Measurements from ENCODE around the gene SLCO2B1. TPM values are rescaled to one million over a fixed set of nuclear protein-coding genes. Genes with fewer than 3 reads are reported as not detected.
A peak's percentile ranks its signal among the peaks of the same experiment; 100 is the strongest.

SLCO2B1 gene
- total and polyA plus RNA-seq, 2 experiments from 2014 or later, result not detected

GRCh38 chr11:75212411-75212810 lies 61.5 kb downstream of the SLCO2B1 start:
- Histone ChIP-seq H3K4me2 (no peak overlapping the region), H4K20me1 (replicated peaks; ENCODE audit: insufficient read depth) (peaks cover 3% of the 10 kb centered on the region; the same call in 1 of the 2 replicates), H3K27me3 (ENCODE audit: insufficient read depth) (no peaks in the 10 kb centered on the region), H3K4me3 (no peak overlapping the region), H3K9me2 (ENCODE audit: insufficient read depth) (no peaks in the 10 kb centered on the region), H3K4me1 (ENCODE audit: insufficient read depth) (no peaks in the 10 kb centered on the region), H3K27ac (ENCODE audit: low read depth) (no peak overlapping the region), H3F3A (replicated peaks; ENCODE audit: low read depth) (no peaks in the 10 kb centered on the region), H2AFZ (no peak overlapping the region), H3K79me2 (replicated peaks; ENCODE audit: insufficient read depth) (no peaks in the 10 kb centered on the region), H3K36me3 (ENCODE audit: insufficient read depth) (no peaks in the 10 kb centered on the region)
- H3K27me3 Mint-ChIP-seq (ENCODE audit: insufficient read depth, low read depth, poor library complexity), result peaks cover 2% of the 10 kb centered on the region
- no peaks in the 10 kb centered on the region for H3K9me3 Mint-ChIP-seq
- H3K4me3 Mint-ChIP-seq, result no peak overlapping the region
- DNase-seq (ENCODE audit: low spot score) (no peak), ATAC-seq (no peak)
- H3K36me3 Mint-ChIP-seq (ENCODE audit: low read depth), result no peaks in the 10 kb centered on the region
- no peak overlapping the region for H3K27ac Mint-ChIP-seq
- H3K4me1 Mint-ChIP-seq, result 0 out of 3 replicates have a peak, but pooled peaks cover 5% of the 10 kb centered on the region
- TF ChIP-seq ZNF114 (CRISPR knock-in tag; IDR thresholded peaks at IDR 0.05) (no peak), ZNF331 (CRISPR knock-in tag; IDR thresholded peaks at IDR 0.05; ENCODE audit: low read depth) (no peak), POLR2AphosphoS5 (IDR thresholded peaks at IDR 0.05; ENCODE audit: low read depth) (no peak)

GRCh38 chr11:75214411-75214821 lies 63.5 kb downstream of the SLCO2B1 start:
- H3K79me2 ChIP-seq (replicated peaks; ENCODE audit: insufficient read depth), result no peaks in the 10 kb centered on the region
- no peaks in the 10 kb centered on the region for H3F3A ChIP-seq (replicated peaks; ENCODE audit: low read depth)
- H3K9me2 ChIP-seq (ENCODE audit: insufficient read depth), result no peaks in the 10 kb centered on the region
- H3K4me3 Mint-ChIP-seq, result no peak overlapping the region
- no peaks in the 10 kb centered on the region for H3K36me3 ChIP-seq (ENCODE audit: insufficient read depth)
- DNase-seq (ENCODE audit: low spot score), result peak; percentile 99
- H3K27ac ChIP-seq (ENCODE audit: low read depth), result no peak overlapping the region
- peaks cover 3% of the 10 kb centered on the region; the same call in 1 of the 2 replicates for H4K20me1 ChIP-seq (replicated peaks; ENCODE audit: insufficient read depth)
- TF ChIP-seq NANOG (IDR thresholded peaks at IDR 0.05; ENCODE audit: borderline replicate concordance) (no peak), POLR2AphosphoS5 (IDR thresholded peaks at IDR 0.05; ENCODE audit: low read depth) (no peak), ZNF114 (CRISPR knock-in tag; IDR thresholded peaks at IDR 0.05) (no peak), JUNB (IDR thresholded peaks at IDR 0.05; ENCODE audit: unreplicated experiment) (no peak), ZNF331 (CRISPR knock-in tag; IDR thresholded peaks at IDR 0.05; ENCODE audit: low read depth) (no peak), CTCF (conservative IDR thresholded peaks at IDR 0.05; ENCODE audit: low read depth in 2 of 2) (peak; percentile 59 to 64), CREB1 (CRISPR knock-in tag; IDR thresholded peaks at IDR 0.05; ENCODE audit: low read depth) (0 out of 2 replicates have a peak, but pooled peaks have one; percentile 34), ETS1 (IDR thresholded peaks at IDR 0.05) (no peak), EZH2phosphoT487 (IDR thresholded peaks at IDR 0.05; ENCODE audit: unreplicated experiment) (no peak), EZH2 (IDR thresholded peaks at IDR 0.05; ENCODE audit: low read depth, unreplicated experiment) (no peak)
- TF ChIP-seq, protein P1, sequence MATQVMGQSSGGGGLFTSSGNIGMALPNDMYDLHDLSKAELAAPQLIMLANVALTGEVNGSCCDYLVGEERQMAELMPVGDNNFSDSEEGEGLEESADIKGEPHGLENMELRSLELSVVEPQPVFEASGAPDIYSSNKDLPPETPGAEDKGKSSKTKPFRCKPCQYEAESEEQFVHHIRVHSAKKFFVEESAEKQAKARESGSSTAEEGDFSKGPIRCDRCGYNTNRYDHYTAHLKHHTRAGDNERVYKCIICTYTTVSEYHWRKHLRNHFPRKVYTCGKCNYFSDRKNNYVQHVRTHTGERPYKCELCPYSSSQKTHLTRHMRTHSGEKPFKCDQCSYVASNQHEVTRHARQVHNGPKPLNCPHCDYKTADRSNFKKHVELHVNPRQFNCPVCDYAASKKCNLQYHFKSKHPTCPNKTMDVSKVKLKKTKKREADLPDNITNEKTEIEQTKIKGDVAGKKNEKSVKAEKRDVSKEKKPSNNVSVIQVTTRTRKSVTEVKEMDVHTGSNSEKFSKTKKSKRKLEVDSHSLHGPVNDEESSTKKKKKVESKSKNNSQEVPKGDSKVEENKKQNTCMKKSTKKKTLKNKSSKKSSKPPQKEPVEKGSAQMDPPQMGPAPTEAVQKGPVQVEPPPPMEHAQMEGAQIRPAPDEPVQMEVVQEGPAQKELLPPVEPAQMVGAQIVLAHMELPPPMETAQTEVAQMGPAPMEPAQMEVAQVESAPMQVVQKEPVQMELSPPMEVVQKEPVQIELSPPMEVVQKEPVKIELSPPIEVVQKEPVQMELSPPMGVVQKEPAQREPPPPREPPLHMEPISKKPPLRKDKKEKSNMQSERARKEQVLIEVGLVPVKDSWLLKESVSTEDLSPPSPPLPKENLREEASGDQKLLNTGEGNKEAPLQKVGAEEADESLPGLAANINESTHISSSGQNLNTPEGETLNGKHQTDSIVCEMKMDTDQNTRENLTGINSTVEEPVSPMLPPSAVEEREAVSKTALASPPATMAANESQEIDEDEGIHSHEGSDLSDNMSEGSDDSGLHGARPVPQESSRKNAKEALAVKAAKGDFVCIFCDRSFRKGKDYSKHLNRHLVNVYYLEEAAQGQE (IDR thresholded peaks at IDR 0.05; ENCODE audit: unreplicated experiment), result peak; percentile 97
- H3K4me2 ChIP-seq, result no peak overlapping the region
- peak; percentile 100 for ATAC-seq
- no peaks in the 10 kb centered on the region for H3K9me3 Mint-ChIP-seq
- no peak overlapping the region for H3K27ac Mint-ChIP-seq
- H2AFZ ChIP-seq, result no peak overlapping the region
- H3K27me3 ChIP-seq (ENCODE audit: insufficient read depth), result no peaks in the 10 kb centered on the region
- peaks cover 7% of the 10 kb centered on the region for H3K27me3 Mint-ChIP-seq (ENCODE audit: insufficient read depth, low read depth, poor library complexity)
- no peak overlapping the region for H3K4me3 ChIP-seq
- H3K4me1 Mint-ChIP-seq, result peaks cover 5% of the 10 kb centered on the region; the same call in 1 of the 3 replicates
- H3K36me3 Mint-ChIP-seq (ENCODE audit: low read depth), result no peaks in the 10 kb centered on the region
- no peaks in the 10 kb centered on the region for H3K4me1 ChIP-seq (ENCODE audit: insufficient read depth)
